GM19463 (cell line): Measurements from ENCODE around the gene CKAP2L.
A peak's percentile ranks its signal among the peaks of the same experiment; 100 is the strongest.

Experiments
- ATAC-seq: cut with Tn5 transposase; IDR thresholded peaks from one replicate; pipeline ENCODE4 v1.9.1; 2021; ENCODE audit warnings: mild to moderate bottlenecking, moderate library complexity; ENCODE audit not compliant: unreplicated experiment

The CKAP2L gene

DNA sequence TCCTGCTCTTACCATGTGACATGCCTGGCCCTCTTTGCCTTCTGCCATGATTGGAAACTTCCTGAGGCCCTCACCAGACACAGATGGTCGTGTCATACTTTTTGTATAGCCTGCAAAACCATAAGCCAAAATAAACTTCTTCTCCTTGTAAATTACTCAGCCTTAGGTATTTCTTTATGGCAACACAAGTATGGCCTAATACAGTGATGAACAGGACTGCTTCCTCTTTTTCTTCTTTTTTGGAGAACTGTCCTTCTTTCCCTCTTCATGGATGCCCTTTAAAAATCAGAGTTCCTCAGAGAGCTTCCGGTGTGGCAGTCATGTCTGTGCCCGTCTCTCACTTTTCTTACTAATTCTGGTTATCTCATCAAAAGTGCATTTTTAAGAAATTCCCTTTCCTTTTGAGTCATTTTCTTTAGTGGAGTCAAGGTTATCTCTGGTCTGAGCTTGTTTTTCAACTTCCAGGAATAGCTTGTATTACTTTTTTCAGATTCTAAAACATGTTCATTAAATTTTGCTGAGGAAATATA is 29.1 kb upstream of the CKAP2L start:
- no peak for ATAC-seq

DNA sequence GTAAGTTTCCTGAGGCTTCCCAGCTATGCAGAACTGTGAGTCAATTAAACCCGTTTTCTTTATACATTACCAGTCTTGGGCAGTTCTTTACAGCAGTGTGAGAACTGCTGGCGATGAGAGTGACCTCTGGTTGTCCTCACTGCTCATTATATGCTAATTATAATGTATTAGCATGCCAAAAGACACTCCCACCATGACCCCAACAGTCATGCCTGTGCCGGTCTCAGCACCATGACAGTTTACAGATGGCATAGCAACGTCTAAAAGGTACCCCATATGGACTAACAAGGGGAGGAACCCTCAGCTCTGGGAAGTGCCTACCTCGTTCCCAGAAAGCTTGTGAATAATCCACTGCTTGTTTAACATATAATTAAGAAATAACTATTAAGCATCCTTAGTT is 28.0 kb upstream of the CKAP2L start:
- no peak for ATAC-seq

DNA sequence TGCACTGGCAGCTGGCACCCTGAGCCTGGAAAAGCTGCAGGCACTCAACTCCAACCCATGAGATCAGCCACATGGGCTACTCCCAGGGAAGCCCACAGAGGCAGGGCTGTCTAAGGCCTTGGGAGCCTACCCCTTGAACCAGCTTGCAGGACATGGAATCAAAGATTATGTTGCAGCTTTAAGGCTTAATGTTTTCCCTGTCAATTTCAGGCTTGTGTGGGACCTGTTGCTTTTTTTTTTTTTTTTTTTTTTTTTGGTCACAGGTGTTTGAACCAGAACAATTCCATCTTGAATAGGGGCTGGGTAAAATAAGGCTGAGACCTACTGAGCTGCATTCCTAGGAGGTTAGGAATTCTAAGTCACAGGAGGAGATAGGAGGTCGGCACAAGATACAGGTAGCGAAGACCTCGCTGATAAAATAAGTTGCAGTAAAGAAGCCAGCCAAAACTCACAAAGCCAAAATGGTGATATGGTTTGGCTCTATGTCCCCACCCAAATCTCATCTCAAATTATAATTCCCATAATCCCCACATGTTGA is 27.4 kb upstream of the CKAP2L start:
- ATAC-seq, result no peak

DNA sequence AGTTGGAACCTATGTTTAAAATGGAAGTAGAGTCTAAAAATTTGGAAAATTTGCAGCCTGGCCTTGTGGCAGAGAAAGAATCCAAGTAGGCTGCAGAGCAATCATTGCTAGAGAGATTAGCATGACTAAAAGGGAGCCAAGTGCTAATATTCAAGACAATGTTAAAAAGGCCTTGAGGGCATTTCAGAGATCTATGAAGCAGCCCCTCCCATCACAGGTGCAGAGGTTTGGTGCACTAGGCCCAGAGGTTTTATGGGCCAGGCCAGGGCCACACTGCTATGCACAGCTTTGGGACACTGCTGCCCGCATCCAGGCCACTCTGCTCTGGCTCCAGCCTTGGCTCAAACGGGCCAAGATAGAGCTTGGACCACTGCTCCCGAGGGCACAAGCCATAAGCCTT is 26.6 kb upstream of the CKAP2L start:
- ATAC-seq, result no peak

DNA sequence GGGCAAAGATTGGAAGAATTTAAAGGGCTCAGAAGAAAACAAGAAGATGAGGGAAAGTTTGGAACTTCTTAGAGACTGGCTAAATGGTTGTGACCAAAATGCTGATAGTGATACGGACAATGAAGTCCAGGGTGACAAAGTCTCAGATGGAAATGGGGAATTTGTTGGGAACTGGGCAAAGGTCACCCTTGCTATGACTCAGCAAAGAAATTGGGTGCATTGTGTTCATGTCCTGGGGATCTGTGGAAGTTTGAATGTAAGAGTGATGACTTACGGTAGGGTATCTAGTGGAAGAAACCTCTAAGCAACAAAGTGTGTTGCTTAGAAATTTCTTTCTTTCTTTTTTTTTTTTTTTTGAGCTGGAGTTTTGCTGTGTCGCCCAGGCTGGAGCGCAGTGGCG is 25.9 kb upstream of the CKAP2L start:
- no peak for ATAC-seq

DNA sequence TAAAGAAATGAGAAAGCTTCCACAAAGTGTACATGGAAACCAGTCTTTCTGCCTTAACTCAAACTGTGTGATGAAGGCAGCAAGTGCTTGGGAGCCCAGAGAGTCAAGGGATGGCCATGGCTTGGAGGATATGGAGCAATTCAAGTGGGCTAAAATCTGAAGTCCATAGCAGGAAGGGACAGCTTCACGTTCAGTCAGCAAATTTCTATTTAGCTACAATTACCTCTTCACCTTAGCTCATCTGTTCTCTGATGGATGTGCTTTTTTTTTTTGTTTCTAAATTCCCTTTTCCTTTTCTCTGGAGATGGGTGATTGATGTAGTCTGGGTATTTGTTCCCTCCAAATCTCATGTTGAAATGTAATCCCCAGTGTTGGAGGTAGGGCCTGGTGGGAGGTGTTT is 24.8 kb upstream of the CKAP2L start:
- ATAC-seq, result no peak

DNA sequence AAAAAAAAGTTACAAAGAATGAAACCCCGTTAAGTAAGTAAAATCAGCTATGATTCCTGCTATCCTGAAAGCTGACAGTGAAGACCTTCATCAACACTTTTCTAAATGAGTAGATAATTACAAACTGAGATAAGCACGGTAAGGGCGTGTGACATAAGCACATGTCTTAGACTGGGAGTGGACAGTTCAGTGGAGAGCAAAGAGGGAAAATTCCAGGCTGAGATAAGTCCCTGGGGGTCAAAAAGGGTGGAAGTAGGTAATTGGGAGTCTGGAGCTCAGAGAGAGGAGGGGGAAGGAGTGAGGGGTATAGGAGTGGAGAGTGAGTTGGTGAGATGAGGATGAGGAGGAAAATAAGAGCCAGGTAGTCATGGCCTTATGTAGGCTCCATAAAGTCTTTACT is 24.2 kb upstream of the CKAP2L start:
- ATAC-seq, result no peak

DNA sequence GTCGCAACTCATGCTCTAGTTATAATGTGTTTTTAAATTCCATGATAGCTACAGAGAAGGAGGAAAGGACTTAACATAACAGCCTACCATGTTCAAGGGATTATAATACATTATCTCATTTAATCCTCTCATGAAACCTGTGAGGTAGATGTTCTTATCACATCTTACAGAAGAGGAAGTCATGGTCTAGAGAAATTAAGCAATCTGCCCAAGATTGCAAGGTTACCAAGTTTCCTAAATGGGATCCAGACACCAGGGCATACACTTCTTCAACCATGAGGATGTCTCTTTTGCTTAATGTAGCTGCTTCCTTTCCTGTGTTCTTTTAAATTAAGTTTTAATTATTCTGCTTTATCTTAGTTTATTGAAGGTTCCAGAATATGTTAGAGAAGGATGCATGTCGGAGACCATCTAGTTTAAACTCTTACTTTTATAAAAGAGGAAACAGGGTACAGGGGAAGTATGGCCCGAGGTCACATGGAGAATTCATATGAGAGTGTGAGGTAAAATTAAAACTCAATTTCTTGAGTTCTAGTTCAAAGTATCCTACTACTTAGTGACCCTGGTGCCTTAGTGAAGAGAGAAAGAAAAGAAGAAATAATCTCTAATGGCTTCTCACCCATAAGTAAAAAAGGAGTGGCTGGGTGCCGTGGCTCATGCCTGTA is 23.5 kb upstream of the CKAP2L start:
- no peak for ATAC-seq

DNA sequence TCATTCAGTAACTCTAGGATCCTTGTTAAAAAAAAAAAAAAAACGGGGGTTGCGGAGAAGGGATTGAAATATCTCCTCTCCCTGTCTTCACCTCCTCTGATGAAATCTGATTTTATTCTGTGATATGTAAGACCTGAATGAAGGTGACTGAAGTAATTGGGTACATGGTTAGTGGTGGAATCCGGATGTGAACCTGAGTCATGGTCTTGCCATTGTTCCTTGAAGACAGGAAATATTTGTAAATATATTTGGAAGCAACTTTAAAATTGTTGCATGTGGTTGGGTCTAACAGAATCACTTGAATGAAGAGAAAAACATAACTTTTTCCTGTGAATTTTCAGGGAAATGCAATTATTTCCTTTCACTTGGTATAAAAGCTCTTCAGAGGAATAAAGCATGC is 22.9 kb upstream of the CKAP2L start:
- no peak for ATAC-seq

DNA sequence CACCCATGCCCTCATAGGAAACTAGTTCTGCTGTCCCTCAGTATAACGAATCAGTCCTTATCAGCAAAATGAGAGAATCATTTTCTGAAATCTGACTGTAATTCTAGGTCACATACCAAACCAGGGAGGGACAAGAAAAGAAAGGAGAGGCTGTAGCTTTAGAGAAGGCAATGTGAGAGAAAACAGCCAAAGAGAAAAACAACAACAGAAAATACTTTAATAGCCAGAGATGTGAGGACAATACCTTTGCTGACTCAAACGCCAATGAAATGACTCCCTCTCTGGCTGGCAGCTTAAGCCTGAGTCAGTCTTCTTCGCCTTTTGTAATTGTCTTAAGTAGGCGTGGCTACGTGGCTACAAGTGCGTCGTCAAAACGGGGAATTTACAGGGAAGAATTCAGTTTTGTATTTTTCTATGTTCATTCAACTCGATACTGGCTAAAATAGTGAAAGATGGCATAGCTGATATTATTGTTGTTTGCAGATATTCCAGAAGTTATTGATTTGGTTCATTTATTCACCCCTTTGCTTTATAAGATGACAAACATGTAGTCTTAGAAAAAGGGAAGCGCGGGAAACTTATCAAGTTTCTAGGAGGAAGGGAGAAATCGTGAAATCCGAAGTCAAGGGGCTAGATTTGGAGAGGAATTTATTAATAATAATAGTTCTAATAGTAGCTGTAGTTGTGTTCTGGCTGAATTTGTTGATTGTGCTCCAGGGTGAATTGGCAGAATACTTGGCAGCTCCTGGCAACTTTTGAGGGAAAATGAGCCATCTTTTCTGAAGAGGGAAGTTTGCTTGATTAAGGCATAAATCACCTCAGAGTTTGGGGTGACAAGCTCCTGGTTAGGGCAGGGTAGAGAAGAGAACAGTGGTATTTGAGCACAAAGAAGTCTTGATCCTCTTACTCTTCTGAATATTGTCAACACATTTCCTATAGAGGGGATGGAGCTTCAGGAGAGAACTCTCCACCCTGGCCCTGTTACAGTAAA is 20.1 kb upstream of the CKAP2L start, which contains the start of gene IL1A:
IL1A (minus strand) TSS at position 295 of the 991 bp plus-strand sequence. CDS start 723 bp downstream, outside the sequence.
- no peak for ATAC-seq

DNA sequence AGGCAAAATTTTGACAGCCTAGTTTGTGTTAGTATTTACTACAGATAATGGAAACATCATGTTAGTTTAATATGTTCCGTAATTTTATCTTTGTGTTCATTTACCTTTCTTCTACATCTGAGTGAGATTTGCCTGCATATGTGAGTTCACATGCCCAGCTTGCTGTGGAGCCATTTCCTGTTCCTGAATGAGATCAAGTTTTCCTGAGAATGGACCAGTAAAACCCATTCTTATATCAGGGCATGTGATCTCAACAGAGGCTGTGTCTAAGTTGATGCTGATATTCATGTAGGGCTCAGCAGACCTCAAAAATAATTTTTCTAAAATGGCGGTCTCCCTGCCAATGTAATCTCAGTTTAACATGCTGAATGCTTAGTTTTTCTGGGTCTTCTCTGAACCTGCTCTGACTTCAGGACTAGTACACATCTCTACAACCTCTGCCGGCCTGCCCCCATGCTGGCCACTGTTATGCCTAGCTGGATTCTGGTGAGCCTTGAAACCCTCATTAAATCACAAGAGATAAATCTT is 18.8 kb upstream of the CKAP2L start:
- no peak for ATAC-seq

DNA sequence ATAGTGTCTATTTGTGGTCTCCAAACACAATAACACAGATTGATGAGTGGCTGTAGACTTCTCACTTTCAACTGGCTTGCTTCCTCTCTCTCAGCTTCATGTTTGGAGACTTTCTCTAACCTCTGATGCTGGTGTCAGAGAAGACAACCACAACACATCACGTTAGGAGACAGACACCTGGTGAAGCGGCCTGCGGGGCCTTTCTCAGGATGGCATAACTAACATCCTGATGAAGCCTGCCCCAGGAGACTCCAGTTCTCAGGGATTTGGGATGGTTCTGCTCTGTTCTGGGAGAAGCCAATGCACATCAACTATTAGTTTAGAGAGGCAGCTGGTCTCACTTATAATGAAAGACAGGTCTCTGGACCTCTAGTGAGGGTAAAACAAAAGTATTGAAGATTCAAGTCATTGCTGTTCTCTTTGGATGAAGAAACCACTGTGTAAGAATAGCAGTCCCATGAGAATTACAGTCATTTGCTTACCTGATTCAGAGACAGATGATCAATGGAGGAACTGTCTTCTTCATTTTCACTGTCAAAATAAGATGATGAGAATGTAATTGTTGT is 17.9 kb upstream of the CKAP2L start:
- ATAC-seq, result peak; percentile 82

DNA sequence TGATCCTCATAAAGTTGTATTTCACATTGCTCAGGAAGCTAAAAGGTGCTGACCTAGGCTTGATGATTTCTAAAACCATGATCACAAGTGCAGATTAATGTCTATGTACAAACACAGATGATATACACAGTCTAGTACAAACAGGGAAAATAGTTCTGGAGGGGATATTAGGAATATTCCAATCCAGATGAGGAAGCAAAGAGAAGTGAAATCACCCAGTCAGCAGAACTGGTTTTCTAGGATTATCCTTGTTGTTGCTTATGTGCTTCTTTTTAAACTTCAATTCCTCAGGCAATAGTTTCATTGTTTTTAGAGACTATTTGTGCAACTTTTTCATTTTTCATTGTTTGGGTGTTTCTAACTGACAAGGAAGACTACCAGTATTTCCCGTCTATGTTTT is 15.2 kb upstream of the CKAP2L start:
- ATAC-seq, result no peak

DNA sequence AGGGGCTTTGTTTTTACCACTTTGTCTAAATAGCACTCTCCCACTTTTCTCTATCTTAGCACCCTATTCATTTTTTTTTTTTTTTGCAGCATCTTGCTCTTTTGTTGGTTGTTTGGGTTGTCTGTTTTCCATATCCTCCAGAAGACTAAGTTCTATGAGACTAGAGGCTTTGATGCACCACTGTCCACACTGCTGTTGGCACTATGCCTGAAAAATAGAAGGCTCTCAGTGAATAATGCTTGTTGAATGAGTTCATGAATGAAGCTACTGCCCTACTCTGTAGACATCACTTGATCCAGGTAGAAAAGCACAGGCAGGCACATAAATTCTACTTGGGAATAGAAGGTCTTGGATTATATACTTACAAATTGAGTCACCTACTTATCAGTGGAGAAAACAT is 12.6 kb upstream of the CKAP2L start:
- no peak for ATAC-seq

DNA sequence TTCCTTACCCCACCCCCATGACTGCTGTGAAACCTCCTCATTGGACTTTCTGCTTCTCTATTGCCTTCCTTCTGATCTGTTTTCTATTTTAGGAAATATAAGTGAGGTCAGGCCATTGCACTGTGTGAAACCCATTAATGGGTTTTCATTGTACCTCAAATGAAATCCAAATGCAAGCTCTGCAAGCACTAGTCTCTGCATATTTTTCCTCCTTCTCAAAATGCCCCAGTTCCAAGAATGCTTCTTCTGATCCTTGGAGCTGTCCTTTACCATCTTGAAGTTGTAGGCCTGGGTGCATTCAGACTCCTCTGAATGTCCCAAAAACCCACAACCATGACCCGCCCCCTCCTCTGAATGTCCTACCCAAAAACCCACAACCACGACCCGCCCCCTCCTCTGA is 11.7 kb upstream of the CKAP2L start:
- no peak for ATAC-seq

DNA sequence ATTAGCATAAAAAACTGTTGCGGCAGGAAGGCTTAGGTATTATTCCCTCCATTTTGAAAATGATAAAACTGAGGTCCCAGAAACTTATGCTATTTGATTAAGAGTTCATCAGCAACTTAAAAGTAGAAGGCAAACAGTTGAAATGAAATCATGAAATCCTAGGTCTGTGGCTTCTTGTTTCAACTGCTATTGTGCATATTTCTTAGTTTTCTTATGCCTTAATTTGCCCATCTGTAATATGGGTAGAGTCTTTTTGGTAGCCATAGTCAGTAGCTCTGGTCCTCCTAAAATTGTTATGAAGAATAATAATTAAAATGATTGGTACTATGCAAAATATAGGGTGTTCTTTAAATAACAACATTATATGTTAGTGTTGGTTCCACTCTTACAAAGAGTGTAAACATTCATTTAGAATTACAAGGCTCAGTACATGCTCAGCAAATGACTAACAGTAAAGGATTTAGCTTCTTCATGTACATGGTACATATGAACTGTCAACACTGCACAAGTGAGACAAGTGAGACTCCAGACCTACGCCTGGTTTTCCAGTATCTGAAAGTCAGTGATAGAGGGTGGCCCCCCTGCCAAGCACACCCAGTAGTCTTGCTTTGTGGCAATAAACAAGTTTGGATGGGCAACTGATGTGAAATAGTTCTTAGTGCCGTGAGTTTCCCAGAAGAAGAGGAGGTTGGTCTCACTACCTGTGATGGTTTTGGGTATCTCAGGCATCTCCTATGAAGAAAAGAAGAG is 10.3 kb upstream of the CKAP2L start:
- ATAC-seq, result no peak

DNA sequence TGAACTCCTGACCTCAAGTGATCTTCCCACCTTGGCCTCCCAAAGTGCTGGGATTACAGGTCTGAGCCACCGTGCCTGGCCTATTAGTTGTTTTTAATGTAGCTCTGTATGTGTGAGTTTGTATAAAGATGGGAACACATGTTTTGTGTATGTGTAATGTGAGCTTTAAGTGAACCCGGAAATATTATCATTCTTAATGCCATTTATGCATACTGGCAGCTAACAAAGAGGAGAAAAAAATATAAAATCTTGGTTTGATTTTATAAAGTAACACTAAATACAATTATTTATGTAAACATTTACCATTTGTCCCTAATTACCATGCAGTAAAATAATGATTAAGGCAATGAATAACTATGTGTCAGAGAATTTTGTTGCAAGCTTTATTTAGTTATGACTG is 9.1 kb upstream of the CKAP2L start:
- ATAC-seq, result no peak

DNA sequence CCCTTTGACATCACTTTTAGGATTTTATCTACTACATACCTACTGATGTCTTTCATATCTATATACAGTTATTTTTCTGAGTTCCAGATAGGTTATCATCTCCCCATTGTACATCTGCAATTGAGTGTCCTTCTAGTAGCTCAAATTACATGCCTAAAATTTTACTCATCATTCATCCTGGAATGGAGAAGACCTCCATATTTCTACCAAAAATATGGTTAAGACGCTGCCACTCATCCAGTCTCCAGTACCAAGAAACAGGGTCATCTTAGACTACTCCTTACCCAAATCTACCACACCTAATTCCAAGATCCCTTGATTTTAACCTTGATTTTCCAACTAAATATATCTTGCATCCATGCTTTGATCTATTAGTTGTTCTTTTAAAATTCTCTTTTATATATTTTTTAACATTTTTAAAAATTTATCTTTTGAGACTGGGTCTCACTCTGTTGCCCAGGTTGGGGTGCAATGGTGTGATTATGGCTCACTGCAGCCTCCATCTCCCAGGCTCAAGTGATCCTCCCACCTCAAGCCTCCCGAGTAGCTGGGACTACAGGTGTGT is 8.6 kb upstream of the CKAP2L start:
- no peak for ATAC-seq

DNA sequence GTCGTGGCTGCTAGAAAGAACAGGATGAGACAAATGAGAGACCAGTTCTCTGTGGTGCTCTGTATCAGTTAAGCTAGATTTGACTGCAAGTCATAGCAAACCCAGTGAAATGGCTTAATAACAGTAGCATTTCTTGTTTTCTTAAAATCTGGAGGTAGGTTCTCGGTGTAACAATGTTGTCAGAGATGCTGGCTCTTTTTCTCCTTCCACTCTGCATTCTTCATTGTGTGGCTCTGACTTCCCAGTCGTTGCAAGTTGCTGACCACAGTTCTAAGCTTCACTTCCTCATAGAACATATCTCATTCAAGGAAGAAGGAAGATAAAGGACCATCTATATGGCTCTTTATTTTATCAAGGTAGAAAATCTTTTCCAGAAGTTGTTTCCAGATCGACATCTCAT is 7.9 kb upstream of the CKAP2L start:
- no peak for ATAC-seq

DNA sequence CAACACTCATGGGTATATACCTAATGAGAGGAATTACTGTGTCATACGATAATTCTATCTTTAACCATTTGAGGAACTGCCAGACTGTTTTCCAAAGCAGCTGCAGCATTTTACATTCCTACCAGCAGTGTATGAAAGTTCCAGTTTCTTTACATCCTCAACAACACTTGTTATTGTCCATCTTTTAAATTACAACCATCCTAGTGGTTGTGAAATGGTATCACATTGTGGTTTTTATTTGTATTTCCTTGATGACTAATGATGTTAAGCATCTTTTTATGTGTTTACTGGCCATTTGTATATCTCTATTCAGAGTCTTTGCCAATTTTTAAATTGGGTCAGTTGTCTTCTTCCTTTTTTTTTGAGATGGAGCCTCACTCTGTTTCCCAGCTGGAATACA is 4.0 kb upstream of the CKAP2L start:
- ATAC-seq, result no peak
